ENCODE data around the gene SPATA1.
"Not testable (repeated sequence)": the region's sequence is repeated elsewhere in the genome, so short reads cannot be mapped to it uniquely, and the experiment has no call there.

SPATA1 gene

DNA sequence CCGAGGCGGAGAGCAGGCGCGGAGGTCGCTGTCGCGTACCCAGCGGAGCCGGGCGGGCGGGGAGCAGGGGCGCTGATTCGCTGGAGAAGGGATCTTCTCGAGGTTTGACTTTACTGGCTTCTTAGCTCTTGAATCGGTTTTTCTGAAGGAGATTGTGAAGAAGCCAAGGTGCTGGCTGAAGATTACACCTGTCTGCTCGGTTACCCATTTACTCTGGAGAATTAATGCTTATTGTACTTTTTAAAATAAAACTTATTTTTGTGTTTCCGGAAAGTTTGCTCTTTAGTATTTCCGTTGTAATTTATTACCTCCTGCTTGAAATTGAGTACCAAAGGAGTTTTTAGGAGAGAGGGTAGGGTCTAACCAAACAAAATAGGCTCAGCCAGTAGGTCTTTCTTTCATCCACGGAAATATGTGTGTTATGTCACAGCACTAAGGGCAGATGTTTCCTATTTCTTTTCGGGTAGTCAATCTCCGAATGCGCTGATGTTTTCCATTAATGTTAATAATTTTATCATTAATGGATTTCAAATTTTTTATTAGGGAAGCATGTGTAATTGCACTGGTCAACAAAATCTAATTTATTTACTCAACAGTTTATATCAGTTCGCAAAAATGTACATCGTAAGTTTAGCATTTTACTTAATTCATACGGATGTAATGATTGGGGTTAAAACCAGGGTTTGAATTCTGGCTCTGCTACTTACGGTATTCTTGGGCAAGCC, 705 bp downstream of the SPATA1 start:
- no peak for TF ChIP-seq CTCF (IDR thresholded peaks at IDR 0.05)
- no peak overlapping the region for H3K9ac ChIP-seq
- H3K79me2 ChIP-seq, result peaks cover 2% of the 10 kb centered on the region
- H3K27me3 ChIP-seq (ENCODE audit: control insufficient read depth, insufficient read depth, low read length), result no peaks in the 10 kb centered on the region
- peak overlapping the region; percentile 86 for H3K27ac ChIP-seq
- H3K4me2 ChIP-seq (ENCODE audit: low read length), result peak overlapping the region; percentile 88
- peak overlapping the region; percentile 87 for H2AFZ ChIP-seq
- H3K9me3 ChIP-seq (ENCODE audit: control insufficient read depth, low read length), result no peaks in the 10 kb centered on the region
- peak overlapping the region; percentile 93 for H3K4me3 ChIP-seq (ENCODE audit: low read depth, low read length)
- H3K36me3 ChIP-seq (ENCODE audit: control insufficient read depth, insufficient read depth, low read length), result no peaks in the 10 kb centered on the region
- peaks cover 4% of the 10 kb centered on the region for H3K4me1 ChIP-seq

- H3K27me3 ChIP-seq (ENCODE audit: control insufficient read depth, insufficient read depth, low read length); H3K4me1 ChIP-seq; H3K4me3 ChIP-seq (ENCODE audit: low read depth, low read length); H3K9me3 ChIP-seq (ENCODE audit: control insufficient read depth, low read length); H3K79me2 ChIP-seq; H2AFZ ChIP-seq; H3K4me2 ChIP-seq (ENCODE audit: low read length); H3K27ac ChIP-seq; H3K9ac ChIP-seq; H3K36me3 ChIP-seq (ENCODE audit: control insufficient read depth, insufficient read depth, low read length): not testable (repeated sequence)
Observed at GRCh38 chr1:84507887-84508286, 1.7 kb downstream of the SPATA1 start.

DNA sequence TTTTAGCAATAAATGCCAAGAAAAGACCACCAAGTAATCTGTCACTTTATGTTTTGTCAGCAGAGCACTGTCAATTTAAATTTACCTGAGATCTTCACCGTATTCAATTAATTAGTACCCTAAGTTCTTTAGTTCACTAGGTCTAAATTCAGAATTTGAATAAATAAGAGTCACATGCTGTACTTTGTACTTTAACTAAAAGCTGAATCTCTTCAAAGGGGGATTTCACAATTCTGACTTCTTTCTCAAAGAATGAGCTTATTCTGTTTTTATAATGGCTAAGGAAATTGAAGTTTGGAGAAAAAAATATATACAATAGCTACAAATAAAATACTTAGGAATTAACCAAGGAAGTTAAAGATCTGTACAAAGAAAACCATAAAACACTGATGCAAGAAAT, 2.3 kb downstream of the SPATA1 start:
- no peak overlapping the region for H3K4me2 ChIP-seq (ENCODE audit: low read length)
- H3K36me3 ChIP-seq (ENCODE audit: control insufficient read depth, insufficient read depth, low read length), result no peaks in the 10 kb centered on the region
- no peak overlapping the region for H2AFZ ChIP-seq
- H3K9me3 ChIP-seq (ENCODE audit: control insufficient read depth, low read length), result no peaks in the 10 kb centered on the region
- no peak overlapping the region for H3K9ac ChIP-seq
- no peak overlapping the region for H3K27ac ChIP-seq
- H3K4me1 ChIP-seq, result peaks cover 4% of the 10 kb centered on the region
- TF ChIP-seq CTCF (IDR thresholded peaks at IDR 0.05), result no peak
- H3K4me3 ChIP-seq (ENCODE audit: low read depth, low read length), result no peak overlapping the region
- no peaks in the 10 kb centered on the region for H3K27me3 ChIP-seq (ENCODE audit: control insufficient read depth, insufficient read depth, low read length)
- H3K79me2 ChIP-seq, result no peaks in the 10 kb centered on the region

- no peak overlapping the region for H3K9ac ChIP-seq
- H3K79me2 ChIP-seq, result no peaks in the 10 kb centered on the region
- H3K36me3 ChIP-seq (ENCODE audit: control insufficient read depth, insufficient read depth, low read length), result no peaks in the 10 kb centered on the region
- H3K4me1 ChIP-seq, result peaks cover 4% of the 10 kb centered on the region
- H3K4me3 ChIP-seq (ENCODE audit: low read depth, low read length), result no peak overlapping the region
- H3K27me3 ChIP-seq (ENCODE audit: control insufficient read depth, insufficient read depth, low read length), result no peaks in the 10 kb centered on the region
- no peak overlapping the region for H3K27ac ChIP-seq
- no peak overlapping the region for H3K4me2 ChIP-seq (ENCODE audit: low read length)
- TF ChIP-seq CTCF (IDR thresholded peaks at IDR 0.05), result no peak
- H2AFZ ChIP-seq, result no peak overlapping the region
- H3K9me3 ChIP-seq (ENCODE audit: control insufficient read depth, low read length), result no peaks in the 10 kb centered on the region
Observed at GRCh38 chr1:84509029-84509428, 2.8 kb downstream of the SPATA1 start.

DNA sequence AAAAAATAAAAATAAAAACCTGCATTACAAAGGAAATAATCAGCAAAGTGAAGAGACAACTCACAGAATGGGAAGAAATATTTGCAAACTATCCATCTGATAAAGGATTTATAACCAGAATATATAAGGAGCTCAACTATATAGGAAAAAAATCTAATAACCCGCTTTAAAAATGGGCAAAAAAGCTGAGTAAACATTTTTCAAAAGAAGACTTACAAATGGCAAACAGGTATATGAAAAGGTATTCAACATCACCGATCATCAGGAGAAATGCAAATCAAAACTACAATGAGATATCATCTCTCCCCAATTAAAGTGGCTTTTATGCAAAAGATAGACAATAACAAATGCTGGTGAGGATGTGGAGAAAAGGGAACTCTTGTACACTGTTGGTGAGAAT, 4.0 kb downstream of the SPATA1 start:
- Histone ChIP-seq H3K4me1 (no peaks in the 10 kb centered on the region), H3K9ac (no peak overlapping the region), H3K27me3 (ENCODE audit: control insufficient read depth, insufficient read depth, low read length) (no peaks in the 10 kb centered on the region), H2AFZ (no peak overlapping the region), H3K36me3 (ENCODE audit: control insufficient read depth, insufficient read depth, low read length) (no peaks in the 10 kb centered on the region), H3K4me2 (ENCODE audit: low read length) (no peak overlapping the region), H3K79me2 (no peaks in the 10 kb centered on the region), H3K27ac (no peak overlapping the region), H3K4me3 (ENCODE audit: low read depth, low read length) (no peak overlapping the region), H3K9me3 (ENCODE audit: control insufficient read depth, low read length) (no peaks in the 10 kb centered on the region)
- TF ChIP-seq CTCF (IDR thresholded peaks at IDR 0.05), result no peak
